Measurements from ENCODE around the gene IQCN.
A peak's percentile ranks its signal among the peaks of the same experiment; 100 is the strongest.

The IQCN gene

GRCh38 chr19:18282021-18282787 lies 8.0 kb upstream of the IQCN start:
- intact Hi-C loops (cut with DNase I; ENCODE audit: low total_unique reads), result no loop called here
- peak in 1 of 2 donors; percentile 85 for DNase-seq
- H3K4me1 ChIP-seq, result peaks cover 0 to 56% (median 32%) of the 10 kb centered on the region in 4 donors
- no peaks in the 10 kb centered on the region for H3K9me3 ChIP-seq
- TF ChIP-seq, protein P1, sequence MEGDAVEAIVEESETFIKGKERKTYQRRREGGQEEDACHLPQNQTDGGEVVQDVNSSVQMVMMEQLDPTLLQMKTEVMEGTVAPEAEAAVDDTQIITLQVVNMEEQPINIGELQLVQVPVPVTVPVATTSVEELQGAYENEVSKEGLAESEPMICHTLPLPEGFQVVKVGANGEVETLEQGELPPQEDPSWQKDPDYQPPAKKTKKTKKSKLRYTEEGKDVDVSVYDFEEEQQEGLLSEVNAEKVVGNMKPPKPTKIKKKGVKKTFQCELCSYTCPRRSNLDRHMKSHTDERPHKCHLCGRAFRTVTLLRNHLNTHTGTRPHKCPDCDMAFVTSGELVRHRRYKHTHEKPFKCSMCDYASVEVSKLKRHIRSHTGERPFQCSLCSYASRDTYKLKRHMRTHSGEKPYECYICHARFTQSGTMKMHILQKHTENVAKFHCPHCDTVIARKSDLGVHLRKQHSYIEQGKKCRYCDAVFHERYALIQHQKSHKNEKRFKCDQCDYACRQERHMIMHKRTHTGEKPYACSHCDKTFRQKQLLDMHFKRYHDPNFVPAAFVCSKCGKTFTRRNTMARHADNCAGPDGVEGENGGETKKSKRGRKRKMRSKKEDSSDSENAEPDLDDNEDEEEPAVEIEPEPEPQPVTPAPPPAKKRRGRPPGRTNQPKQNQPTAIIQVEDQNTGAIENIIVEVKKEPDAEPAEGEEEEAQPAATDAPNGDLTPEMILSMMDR (IDR thresholded peaks at IDR 0.05), result peak in 1 of 2 experiments; percentile 30
- H3K27ac ChIP-seq, result peak overlapping the region; percentile 95 to 98
- H3K36me3 ChIP-seq, result peaks cover 16 to 19% (median 16%) of the 10 kb centered on the region in 3 donors
- H3K27me3 ChIP-seq, result no peaks in the 10 kb centered on the region
- peak overlapping the region; percentile 52 to 64 for H3K4me3 ChIP-seq

- Histone ChIP-seq H3K27ac (peak within 1 kb of the TSS; percentile 100), H3K9me3 (no peaks in the 10 kb centered on the region), H3K4me3 (peak within 1 kb of the TSS; percentile 65 to 99), H3K27me3 (no peaks in the 10 kb centered on the region), H3K4me1 (peaks cover 0 to 59% (median 34%) of the 10 kb centered on the region in 4 donors), H3K36me3 (peaks cover 16 to 24% (median 21%) of the 10 kb centered on the region in 3 donors)
- TF ChIP-seq, protein P1 (IDR thresholded peaks at IDR 0.05), result peak in 1 of 2 experiments; percentile 5
- DNase-seq, result peak; percentile 97 to 99
- intact Hi-C loops (cut with DNase I; ENCODE audit: low total_unique reads), result no loop called here
Observed at GRCh38 chr19:18281082-18282020, 7.1 kb upstream of the IQCN start, which contains the start of gene JUND. Gene JUND (minus strand): TSS chr19:18281622. CDS start chr19:18281484, 138 bp downstream.

- peak; percentile 80 to 94 for DNase-seq
- Histone ChIP-seq H3K4me1 (peaks cover 2 to 64% (median 38%) of the 10 kb centered on the region in 4 donors), H3K36me3 (peaks cover 16 to 25% (median 23%) of the 10 kb centered on the region in 3 donors), H3K27me3 (no peaks in the 10 kb centered on the region), H3K9me3 (no peaks in the 10 kb centered on the region), H3K27ac (peak overlapping the region; percentile 100), H3K4me3 (peak overlapping the region; percentile 65 to 99)
- intact Hi-C loops (cut with DNase I; ENCODE audit: low total_unique reads), result no loop called here
- TF ChIP-seq, protein P1 (IDR thresholded peaks at IDR 0.05), result no peak
Observed at GRCh38 chr19:18280247-18281081, 6.2 kb upstream of the IQCN start.

- H3K4me3 ChIP-seq, result peak overlapping the region; percentile 65 to 99
- peaks cover 4 to 64% (median 43%) of the 10 kb centered on the region in 4 donors for H3K4me1 ChIP-seq
- TF ChIP-seq, protein P1 (IDR thresholded peaks at IDR 0.05), result peak; percentile 82 to 88
- H3K36me3 ChIP-seq, result peaks cover 16 to 25% (median 23%) of the 10 kb centered on the region in 3 donors
- H3K9me3 ChIP-seq, result no peaks in the 10 kb centered on the region
- intact Hi-C loops (cut with DNase I; ENCODE audit: low total_unique reads), result loop anchor here (2.0 kb wide), 1 partner anchor 47 kb away; no protein-coding TSS in a partner anchor
- H3K27me3 ChIP-seq, result no peaks in the 10 kb centered on the region
- DNase-seq, result peak; percentile 92 to 97
- H3K27ac ChIP-seq, result peak overlapping the region; percentile 100
Observed at GRCh38 chr19:18279516-18280246, 5.4 kb upstream of the IQCN start.
